ENCODE data around the gene LHX4.
A peak's percentile ranks its signal among the peaks of the same experiment; 100 is the strongest.

Gene LHX4

GRCh38 chr1:180247061-180247460, 17.0 kb downstream of the LHX4 start:
- DNase-seq, result no peak

- no peak for DNase-seq
These were observed 17.5 kb downstream of the LHX4 start for GRCh38 chr1:180247580-180247979.

GRCh38 chr1:180248176-180248575, 18.1 kb downstream of the LHX4 start:
- DNase-seq, result no peak

GRCh38 chr1:180248731-180249681, 18.9 kb downstream of the LHX4 start:
- DNase-seq, result peak; percentile 44

- no peak for DNase-seq
These were observed 19.8 kb downstream of the LHX4 start for GRCh38 chr1:180249725-180250498.

- DNase-seq, result no peak
These were observed 20.4 kb downstream of the LHX4 start for GRCh38 chr1:180250499-180250770.

GRCh38 chr1:180250883-180251509, 20.9 kb downstream of the LHX4 start:
- DNase-seq, result no peak

GRCh38 chr1:180251526-180252305, 21.7 kb downstream of the LHX4 start:
- DNase-seq, result no peak

- DNase-seq, result no peak
These were observed 22.8 kb downstream of the LHX4 start for GRCh38 chr1:180252638-180253536.

GRCh38 chr1:180253585-180254495, 23.8 kb downstream of the LHX4 start:
- DNase-seq, result no peak

- no peak for DNase-seq
These were observed 24.4 kb downstream of the LHX4 start for GRCh38 chr1:180254496-180254819.

- DNase-seq, result no peak
These were observed 24.8 kb downstream of the LHX4 start for GRCh38 chr1:180254854-180255253.

GRCh38 chr1:180255536-180256340, 25.7 kb downstream of the LHX4 start:
- no peak for DNase-seq

GRCh38 chr1:180256341-180257027, 26.4 kb downstream of the LHX4 start:
- no peak for DNase-seq

- no peak for DNase-seq
These were observed 26.9 kb downstream of the LHX4 start for GRCh38 chr1:180257028-180257386.

- DNase-seq, result no peak
These were observed 27.4 kb downstream of the LHX4 start for GRCh38 chr1:180257486-180257885.

GRCh38 chr1:180258290-180258689, 28.2 kb downstream of the LHX4 start:
- no peak for DNase-seq

GRCh38 chr1:180258935-180259334, 28.9 kb downstream of the LHX4 start:
- DNase-seq, result no peak
